Ovary (tissue), 3 donors: ENCODE measurements around the gene GSTO2.

Experiments used
- CTCF ChIP-seq, 3 donors: fragments of 450-650 bp in 2 of 3; fragments of 200-600 bp in 1 of 3; IDR thresholded peaks; one replicate each; pipeline versions ENCODE4 v1.5.1 to v1.8.0; 2016 to 2022; ENCODE audit warnings: antibody characterized with exemption in 3 of 3, mild to moderate bottlenecking in 1 of 3
- EP300 ChIP-seq: sonication (generic); formaldehyde crosslinking; IDR thresholded peaks from one replicate; pipeline ENCODE4 v1.6.1; 2017; ENCODE audit warnings: antibody characterized with exemption
- POLR2A ChIP-seq: fragments of 450-650 bp; IDR thresholded peaks from one replicate; pipeline ENCODE4 v1.6.1; 2017; ENCODE audit warnings: antibody characterized with exemption, mild to moderate bottlenecking, moderate library complexity
- donor health status: DM: no; HTN: no; CAD: no.

DNA sequence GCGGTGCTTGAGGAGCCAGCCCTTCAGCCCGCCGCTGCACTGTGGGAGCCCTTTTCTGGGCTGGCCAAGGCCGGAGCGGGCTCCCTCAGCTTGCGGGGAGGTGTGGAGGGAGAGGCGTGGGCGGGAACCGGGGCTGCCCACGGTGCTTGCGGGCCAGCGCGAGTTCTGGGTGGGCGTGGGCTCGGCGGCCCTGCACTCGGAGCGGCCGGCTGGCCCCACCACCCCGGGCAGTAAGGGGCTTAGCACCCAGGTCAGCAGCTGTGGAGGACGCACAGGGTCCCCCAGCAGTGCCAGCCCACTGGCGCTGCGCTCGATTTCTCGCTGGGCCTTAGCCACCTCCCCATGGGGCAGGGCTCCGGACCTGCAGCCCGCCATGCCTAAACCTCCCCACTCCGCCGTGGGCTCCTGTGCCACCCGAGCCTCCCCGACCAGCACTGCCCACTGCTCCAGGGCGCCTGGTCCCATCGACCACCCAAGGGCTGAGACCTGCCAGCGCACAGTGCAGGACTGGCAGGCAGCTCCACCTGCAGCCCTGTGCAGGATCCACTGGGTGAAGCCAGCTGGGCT, 23.8 kb upstream of the GSTO2 start:
- TF ChIP-seq POLR2A (no peak), CTCF (IDR thresholded peaks at IDR 0.05) (no peak), EP300 (no peak)
